ENCODE data around the gene CCDC47. TPM values are rescaled to one million over a fixed set of nuclear protein-coding genes. Genes with fewer than 3 reads are reported as not detected.

The CCDC47 gene
- total and polyA plus RNA-seq, 8 donors, result 81.6 to 111 (median 89.4) TPM

GRCh38 chr17:63780507-63780906, 7.1 kb upstream of the CCDC47 start:
- intact Hi-C loops (cut with DNase I), result no loop called here
- Histone ChIP-seq H3K9me3 (no peaks in the 10 kb centered on the region), H3K27ac (no peak overlapping the region), H3K4me3 (no peak overlapping the region), H3K36me3 (peaks cover 0 to 38% of the 10 kb centered on the region in 2 donors), H3K4me1 (peaks cover 7 to 52% of the 10 kb centered on the region in 2 donors), H3K27me3 (no peaks in the 10 kb centered on the region)
- ATAC-seq (peak; percentile 87), DNase-seq (no peak)
- TF ChIP-seq CTCF (IDR thresholded peaks at IDR 0.05), result no peak

- H3K27ac ChIP-seq, result no peak overlapping the region
- ATAC-seq (no peak), DNase-seq (no peak)
- intact Hi-C loops (cut with DNase I), result no loop called here
- peaks cover 12 to 66% of the 10 kb centered on the region in 2 donors for H3K4me1 ChIP-seq
- H3K27me3 ChIP-seq, result no peaks in the 10 kb centered on the region
- H3K9me3 ChIP-seq, result no peaks in the 10 kb centered on the region
- H3K36me3 ChIP-seq, result peaks cover 0 to 23% of the 10 kb centered on the region in 2 donors
- TF ChIP-seq CTCF (IDR thresholded peaks at IDR 0.05), result no peak
- H3K4me3 ChIP-seq, result peak overlapping the region; percentile 67 to 96
These were observed 2.0 kb upstream of the CCDC47 start for GRCh38 chr17:63775420-63775819.

GRCh38 chr17:63774969-63775265, 1.5 kb upstream of the CCDC47 start:
- H3K27ac ChIP-seq, result peak overlapping the region; percentile 95 to 97
- no peaks in the 10 kb centered on the region for H3K9me3 ChIP-seq
- TF ChIP-seq CTCF (IDR thresholded peaks at IDR 0.05), result no peak
- intact Hi-C loops (cut with DNase I), result no loop called here
- no peaks in the 10 kb centered on the region for H3K27me3 ChIP-seq
- DNase-seq (no peak), ATAC-seq (no peak)
- peaks cover 0 to 23% of the 10 kb centered on the region in 2 donors for H3K36me3 ChIP-seq
- H3K4me1 ChIP-seq, result peaks cover 16 to 66% of the 10 kb centered on the region in 2 donors
- peak overlapping the region; percentile 67 to 96 for H3K4me3 ChIP-seq

GRCh38 chr17:63774141-63774968, 958 bp upstream of the CCDC47 start, which contains the start of gene DDX42:
Gene DDX42 (plus strand): TSS chr17:63774170. CDS start chr17:63787050, 12,880 bp downstream.
- Histone ChIP-seq H3K4me1 (peaks cover 19 to 69% of the 10 kb centered on the region in 2 donors), H3K27me3 (no peaks in the 10 kb centered on the region), H3K4me3 (peak within 1 kb of the TSS; percentile 67 to 96), H3K27ac (peak within 1 kb of the TSS; percentile 95 to 97), H3K9me3 (no peaks in the 10 kb centered on the region), H3K36me3 (peaks cover 0 to 22% of the 10 kb centered on the region in 2 donors)
- peak in 3 of 4 donors; percentile 60 to 93 (median 63) for DNase-seq
- peak; percentile 10 for ATAC-seq
- intact Hi-C loops (cut with DNase I), result no loop called here
- TF ChIP-seq CTCF (IDR thresholded peaks at IDR 0.05), result no peak

GRCh38 chr17:63772801-63773271, 561 bp downstream of the CCDC47 start:
- H3K9me3 ChIP-seq, result no peaks in the 10 kb centered on the region
- ATAC-seq, result no peak
- H3K4me3 ChIP-seq, result peak overlapping the region; percentile 67 to 96
- peaks cover 19 to 72% of the 10 kb centered on the region in 2 donors for H3K4me1 ChIP-seq
- H3K36me3 ChIP-seq, result peaks cover 0 to 15% of the 10 kb centered on the region in 2 donors
- DNase-seq, result peak in 1 of 4 donors; percentile 24
- TF ChIP-seq CTCF (IDR thresholded peaks at IDR 0.05), result no peak
- no peaks in the 10 kb centered on the region for H3K27me3 ChIP-seq
- intact Hi-C loops (cut with DNase I), result no loop called here
- H3K27ac ChIP-seq, result peak overlapping the region; percentile 95 to 97

Data from left lung (tissue), 10 donors.